ENCODE measurements around the gene B4GALNT3.
A peak's percentile ranks its signal among the peaks of the same experiment; 100 is the strongest.
"Not testable (repeated sequence)": the region's sequence is repeated elsewhere in the genome, so short reads cannot be mapped to it uniquely, and the experiment has no call there.

B4GALNT3 gene

GRCh38 chr12:573232-573631 is 113.5 kb downstream of the B4GALNT3 start:
- TF ChIP-seq POU2F2 (IDR thresholded peaks at IDR 0.05; ENCODE audit: low read depth, low read length) (no peak), POLR2A (IDR thresholded peaks at IDR 0.05; ENCODE audit: low read depth, low read length) (no peak), PAX5 (IDR thresholded peaks at IDR 0.05; ENCODE audit: insufficient read depth, low read length, severe bottlenecking) (no peak), SPI1 (IDR thresholded peaks at IDR 0.05; ENCODE audit: low read depth, low read length) (no peak), TAF1 (IDR thresholded peaks at IDR 0.05; ENCODE audit: low read depth, low read length) (no peak), POLR2AphosphoS5 (IDR thresholded peaks at IDR 0.05; ENCODE audit: low read depth, low read length) (no peak)
- FAIRE-seq (no peak), DNase-seq (ENCODE audit: insufficient read length, low spot score) (no peak)

GRCh38 chr12:574475-575128 is 114.9 kb downstream of the B4GALNT3 start:
- TF ChIP-seq SPI1 (IDR thresholded peaks at IDR 0.05; ENCODE audit: low read depth, low read length) (no peak), POLR2AphosphoS5 (IDR thresholded peaks at IDR 0.05; ENCODE audit: low read depth, low read length) (no peak), POLR2A (IDR thresholded peaks at IDR 0.05; ENCODE audit: low read depth, low read length) (no peak), PAX5 (IDR thresholded peaks at IDR 0.05; ENCODE audit: insufficient read depth, low read length, severe bottlenecking) (no peak), TAF1 (IDR thresholded peaks at IDR 0.05; ENCODE audit: low read depth, low read length) (no peak), POU2F2 (IDR thresholded peaks at IDR 0.05; ENCODE audit: low read depth, low read length) (no peak)
- no peak for DNase-seq (ENCODE audit: insufficient read length, low spot score)
- no peak for FAIRE-seq

DNA sequence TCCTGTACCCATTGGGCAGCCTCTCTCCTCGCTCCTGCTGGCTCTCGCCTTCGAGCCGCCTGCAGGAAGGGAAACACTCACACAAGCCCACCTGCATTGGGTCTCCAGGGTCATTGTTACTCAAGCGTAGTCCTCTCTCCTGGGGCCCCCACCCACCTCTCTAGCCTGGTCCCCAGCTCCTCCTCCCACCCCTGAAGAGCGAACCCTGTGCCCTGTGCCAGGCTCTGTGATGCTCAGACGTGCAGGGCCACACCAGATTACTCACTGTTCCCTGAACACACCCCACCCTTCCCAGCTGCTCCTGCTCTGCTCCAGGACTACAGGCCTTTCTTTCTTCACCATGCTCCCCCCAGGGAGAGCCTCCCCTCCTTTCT is 115.4 kb downstream of the B4GALNT3 start:
- TF ChIP-seq PAX5 (IDR thresholded peaks at IDR 0.05; ENCODE audit: insufficient read depth, low read length, severe bottlenecking) (no peak), POLR2A (IDR thresholded peaks at IDR 0.05; ENCODE audit: low read depth, low read length) (no peak), SPI1 (IDR thresholded peaks at IDR 0.05; ENCODE audit: low read depth, low read length) (no peak), POLR2AphosphoS5 (IDR thresholded peaks at IDR 0.05; ENCODE audit: low read depth, low read length) (no peak), POU2F2 (IDR thresholded peaks at IDR 0.05; ENCODE audit: low read depth, low read length) (no peak), TAF1 (IDR thresholded peaks at IDR 0.05; ENCODE audit: low read depth, low read length) (no peak)
- FAIRE-seq = no peak

DNA sequence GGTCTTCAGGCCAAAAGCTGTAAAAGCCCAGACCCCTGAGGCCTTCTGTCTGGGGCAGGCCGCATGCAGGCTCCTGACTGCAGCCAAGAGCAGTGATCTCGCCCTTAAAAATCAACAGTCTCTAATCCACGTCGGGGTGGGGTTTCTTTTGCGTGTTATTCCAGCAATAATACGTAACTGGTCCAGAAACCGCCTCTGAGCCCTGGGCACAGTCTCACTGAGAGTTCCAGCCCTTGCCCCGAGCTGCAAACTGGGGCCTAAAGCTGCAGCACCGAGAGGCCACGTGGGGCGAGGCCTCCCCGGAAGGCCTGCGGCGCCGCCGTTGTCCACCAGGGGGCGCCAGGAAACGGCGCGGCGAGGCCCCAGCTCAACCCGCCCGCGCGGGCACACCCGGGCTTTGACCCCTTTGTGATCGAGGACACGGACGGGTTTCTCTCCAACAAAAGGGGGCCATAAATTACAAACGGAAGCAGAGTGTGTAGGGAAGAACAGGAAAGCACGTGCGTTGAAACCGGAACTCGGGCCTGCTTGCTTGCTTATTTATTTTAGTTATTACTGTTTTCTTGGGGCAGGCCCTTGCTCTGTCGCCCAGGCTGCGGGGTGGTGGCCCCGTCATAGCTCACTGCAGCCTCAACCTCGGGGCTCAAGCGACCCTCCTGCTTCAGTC is 116.3 kb downstream of the B4GALNT3 start:
- DNase-seq (ENCODE audit: insufficient read length, low spot score) = peak; percentile 96
- peak; percentile 86 for FAIRE-seq
- TF ChIP-seq PAX5 (IDR thresholded peaks at IDR 0.05; ENCODE audit: insufficient read depth, low read length, severe bottlenecking) = peak; percentile 38
- TF ChIP-seq POU2F2 (IDR thresholded peaks at IDR 0.05; ENCODE audit: low read depth, low read length) = no peak

More for the DNA sequence above, 115.4 kb downstream of the B4GALNT3 start:
- DNase-seq (ENCODE audit: insufficient read length, low spot score) = no peak

DNA sequence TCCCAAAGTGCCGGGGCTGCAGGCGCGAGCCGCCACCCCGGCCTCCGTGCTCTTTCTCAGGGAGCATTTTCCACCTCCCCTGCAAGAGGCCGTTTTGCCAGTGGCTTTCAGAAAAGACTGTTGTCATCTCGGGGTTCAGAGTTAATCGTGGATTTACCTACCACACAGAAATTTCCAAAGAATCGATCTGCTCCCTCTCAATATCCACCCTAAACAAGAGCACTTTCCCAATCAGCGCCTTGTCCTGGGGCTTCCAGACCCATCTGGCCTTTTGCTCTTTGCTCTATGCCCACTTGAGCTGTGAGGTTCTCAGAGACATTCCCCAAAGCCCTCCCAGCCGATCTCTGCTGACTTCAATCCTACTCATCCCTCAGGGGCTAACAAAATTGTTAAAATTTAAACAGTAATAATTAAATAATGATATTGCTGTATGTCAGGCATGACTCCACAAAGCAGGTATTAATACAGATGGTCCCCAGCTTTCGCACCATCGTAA is 116.9 kb downstream of the B4GALNT3 start:
- no peak for FAIRE-seq
- no peak for DNase-seq (ENCODE audit: insufficient read length, low spot score)
- TF ChIP-seq POU2F2 (IDR thresholded peaks at IDR 0.05; ENCODE audit: low read depth, low read length) (no peak), PAX5 (IDR thresholded peaks at IDR 0.05; ENCODE audit: insufficient read depth, low read length, severe bottlenecking) (no peak), SPI1 (IDR thresholded peaks at IDR 0.05; ENCODE audit: low read depth, low read length) (no peak), POLR2AphosphoS5 (IDR thresholded peaks at IDR 0.05; ENCODE audit: low read depth, low read length) (no peak), TAF1 (IDR thresholded peaks at IDR 0.05; ENCODE audit: low read depth, low read length) (no peak), POLR2A (IDR thresholded peaks at IDR 0.05; ENCODE audit: low read depth, low read length) (no peak)

- DNase-seq (ENCODE audit: insufficient read length, low spot score); FAIRE-seq: not testable (repeated sequence)
These were observed 118.4 kb downstream of the B4GALNT3 start for GRCh38 chr12:577994-578747.

GRCh38 chr12:578748-579419 is 119.1 kb downstream of the B4GALNT3 start:
- FAIRE-seq (no peak), DNase-seq (ENCODE audit: insufficient read length, low spot score) (no peak)
- no peak for TF ChIP-seq PAX5 (IDR thresholded peaks at IDR 0.05; ENCODE audit: insufficient read depth, low read length, severe bottlenecking)
- no peak for TF ChIP-seq TAF1 (IDR thresholded peaks at IDR 0.05; ENCODE audit: low read depth, low read length)
- TF ChIP-seq POU2F2 (IDR thresholded peaks at IDR 0.05; ENCODE audit: low read depth, low read length) = no peak
- TF ChIP-seq POLR2A (IDR thresholded peaks at IDR 0.05; ENCODE audit: low read depth, low read length) = no peak
- TF ChIP-seq SPI1 (IDR thresholded peaks at IDR 0.05; ENCODE audit: low read depth, low read length) = no peak
- TF ChIP-seq POLR2AphosphoS5 (IDR thresholded peaks at IDR 0.05; ENCODE audit: low read depth, low read length) = no peak

DNA sequence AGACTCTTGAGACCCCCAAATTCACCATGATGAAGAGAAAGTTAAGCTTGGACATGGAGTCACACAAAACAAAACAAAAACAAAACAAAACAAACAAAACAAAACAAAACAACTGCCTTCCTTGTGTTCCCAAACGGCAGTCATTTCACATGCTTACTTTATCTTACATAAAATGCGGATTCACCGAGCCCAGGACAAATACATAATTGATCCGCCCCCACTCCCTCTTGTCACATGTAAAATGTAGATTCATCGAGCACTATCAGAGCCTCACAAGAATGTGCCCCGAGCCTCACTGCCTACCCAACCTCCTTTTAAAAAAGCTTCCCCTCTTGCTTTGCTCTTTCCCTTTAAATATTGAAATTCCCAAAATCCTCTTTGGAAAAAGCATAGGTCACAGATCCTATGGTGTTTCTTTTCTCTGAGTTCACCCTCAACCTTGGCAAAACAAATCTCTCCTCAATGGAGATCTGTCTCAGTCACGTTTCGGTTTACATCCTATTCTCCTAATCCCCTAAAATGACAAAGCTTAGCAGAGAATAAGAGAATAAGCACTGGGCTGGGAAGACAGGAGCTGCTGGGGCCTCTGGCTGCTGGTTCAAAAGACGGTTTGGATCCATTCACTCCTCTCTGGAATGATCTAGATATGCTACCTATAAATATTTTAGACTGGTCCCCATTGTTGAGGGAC is 119.8 kb downstream of the B4GALNT3 start:
- no peak for TF ChIP-seq SPI1 (IDR thresholded peaks at IDR 0.05; ENCODE audit: low read depth, low read length)
- no peak for TF ChIP-seq POU2F2 (IDR thresholded peaks at IDR 0.05; ENCODE audit: low read depth, low read length)
- no peak for TF ChIP-seq POLR2A (IDR thresholded peaks at IDR 0.05; ENCODE audit: low read depth, low read length)
- TF ChIP-seq PAX5 (IDR thresholded peaks at IDR 0.05; ENCODE audit: insufficient read depth, low read length, severe bottlenecking) = no peak
- TF ChIP-seq TAF1 (IDR thresholded peaks at IDR 0.05; ENCODE audit: low read depth, low read length) = no peak
- no peak for TF ChIP-seq POLR2AphosphoS5 (IDR thresholded peaks at IDR 0.05; ENCODE audit: low read depth, low read length)
- FAIRE-seq (no peak), DNase-seq (ENCODE audit: insufficient read length, low spot score) (no peak)

DNA sequence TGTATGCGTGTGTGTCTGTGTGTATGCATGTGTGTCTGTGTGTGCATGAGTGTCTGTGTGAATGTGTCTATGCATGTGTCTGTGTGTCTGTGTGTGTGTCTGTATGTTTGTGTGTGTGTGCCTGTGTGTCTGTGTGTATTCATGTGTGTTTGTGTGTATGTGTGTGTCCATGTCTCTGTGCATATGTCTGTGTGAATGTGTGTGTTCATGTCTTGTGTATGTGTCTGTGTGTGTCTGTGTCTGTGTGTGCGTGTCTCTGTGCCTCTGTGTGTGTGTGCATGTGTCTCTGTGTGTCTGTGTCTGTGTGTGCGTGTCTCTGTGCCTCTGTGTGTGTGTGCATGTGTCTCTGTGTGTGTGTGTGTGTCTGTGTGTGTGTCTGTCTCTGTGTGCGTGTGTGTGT is 121.1 kb downstream of the B4GALNT3 start:
- no peak for DNase-seq (ENCODE audit: insufficient read length, low spot score)
- TF ChIP-seq POLR2A (IDR thresholded peaks at IDR 0.05; ENCODE audit: low read depth, low read length) = no peak
- no peak for TF ChIP-seq POU2F2 (IDR thresholded peaks at IDR 0.05; ENCODE audit: low read depth, low read length)
- TF ChIP-seq TAF1 (IDR thresholded peaks at IDR 0.05; ENCODE audit: low read depth, low read length) = no peak
- TF ChIP-seq PAX5 (IDR thresholded peaks at IDR 0.05; ENCODE audit: insufficient read depth, low read length, severe bottlenecking) = no peak
- TF ChIP-seq SPI1 (IDR thresholded peaks at IDR 0.05; ENCODE audit: low read depth, low read length) = no peak
- no peak for TF ChIP-seq POLR2AphosphoS5 (IDR thresholded peaks at IDR 0.05; ENCODE audit: low read depth, low read length)
- FAIRE-seq = peak; percentile 75
